ENCODE measurements around the gene AQP5. TPM values are rescaled to one million over a fixed set of nuclear protein-coding genes. Genes with fewer than 3 reads are reported as not detected.
A peak's percentile ranks its signal among the peaks of the same experiment; 100 is the strongest.

AQP5 gene
- total and polyA plus RNA-seq, 8 donors: 2.9 to 54.3 (median 8.6) TPM; not detected in 2

DNA sequence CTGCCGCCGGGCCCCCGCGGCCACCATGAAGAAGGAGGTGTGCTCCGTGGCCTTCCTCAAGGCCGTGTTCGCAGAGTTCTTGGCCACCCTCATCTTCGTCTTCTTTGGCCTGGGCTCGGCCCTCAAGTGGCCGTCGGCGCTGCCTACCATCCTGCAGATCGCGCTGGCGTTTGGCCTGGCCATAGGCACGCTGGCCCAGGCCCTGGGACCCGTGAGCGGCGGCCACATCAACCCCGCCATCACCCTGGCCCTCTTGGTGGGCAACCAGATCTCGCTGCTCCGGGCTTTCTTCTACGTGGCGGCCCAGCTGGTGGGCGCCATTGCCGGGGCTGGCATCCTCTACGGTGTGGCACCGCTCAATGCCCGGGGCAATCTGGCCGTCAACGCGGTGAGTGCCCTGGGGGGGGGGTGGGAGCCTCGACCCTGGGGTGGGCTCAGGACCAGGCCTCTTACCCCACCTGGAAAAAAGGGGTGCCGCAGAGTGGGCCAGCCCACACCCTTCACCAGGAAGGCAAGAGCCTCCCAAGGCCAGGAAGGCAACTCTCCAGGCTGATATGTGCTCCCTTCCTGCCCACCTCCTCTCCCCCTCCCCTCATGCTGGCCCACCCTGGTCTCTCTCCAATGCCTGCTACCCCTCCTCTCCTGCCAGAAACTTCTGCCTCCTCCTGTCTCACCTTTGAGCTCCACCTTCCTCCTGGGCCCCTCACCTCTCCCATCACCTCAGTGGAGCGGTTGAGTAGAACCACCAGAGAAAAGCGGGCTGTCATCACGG, 507 bp downstream of the AQP5 start:
- Histone ChIP-seq H3K27me3 (peaks cover 0 to 68% (median 26%) of the 10 kb centered on the region in 3 donors), H3K36me3 (no peaks in the 10 kb centered on the region), H3K27ac (peak overlapping the region; percentile 44 to 82 (median 70)), H3K4me1 (peaks cover 26 to 56% (median 49%) of the 10 kb centered on the region in 4 donors), H3K4me3 (peak overlapping the region in 2 of 4 donors; percentile 18 to 24), H3K9me3 (no peaks in the 10 kb centered on the region)
- 46 to 83% (median 57%) methylated on average over 19 to 37 of the region's 37 CpGs for WGBS, 5 donors
- no peak for DNase-seq
- TF ChIP-seq EP300 (IDR thresholded peaks at IDR 0.05) (no peak), POLR2AphosphoS5 (IDR thresholded peaks at IDR 0.05) (no peak), POLR2A (IDR thresholded peaks at IDR 0.05) (no peak)
- TF ChIP-seq, protein P1, sequence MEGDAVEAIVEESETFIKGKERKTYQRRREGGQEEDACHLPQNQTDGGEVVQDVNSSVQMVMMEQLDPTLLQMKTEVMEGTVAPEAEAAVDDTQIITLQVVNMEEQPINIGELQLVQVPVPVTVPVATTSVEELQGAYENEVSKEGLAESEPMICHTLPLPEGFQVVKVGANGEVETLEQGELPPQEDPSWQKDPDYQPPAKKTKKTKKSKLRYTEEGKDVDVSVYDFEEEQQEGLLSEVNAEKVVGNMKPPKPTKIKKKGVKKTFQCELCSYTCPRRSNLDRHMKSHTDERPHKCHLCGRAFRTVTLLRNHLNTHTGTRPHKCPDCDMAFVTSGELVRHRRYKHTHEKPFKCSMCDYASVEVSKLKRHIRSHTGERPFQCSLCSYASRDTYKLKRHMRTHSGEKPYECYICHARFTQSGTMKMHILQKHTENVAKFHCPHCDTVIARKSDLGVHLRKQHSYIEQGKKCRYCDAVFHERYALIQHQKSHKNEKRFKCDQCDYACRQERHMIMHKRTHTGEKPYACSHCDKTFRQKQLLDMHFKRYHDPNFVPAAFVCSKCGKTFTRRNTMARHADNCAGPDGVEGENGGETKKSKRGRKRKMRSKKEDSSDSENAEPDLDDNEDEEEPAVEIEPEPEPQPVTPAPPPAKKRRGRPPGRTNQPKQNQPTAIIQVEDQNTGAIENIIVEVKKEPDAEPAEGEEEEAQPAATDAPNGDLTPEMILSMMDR (IDR thresholded peaks at IDR 0.05): no peak
- intact Hi-C loops (cut with DNase I; ENCODE audit: low total_unique reads): no loop called here

- no peak for TF ChIP-seq EP300 (IDR thresholded peaks at IDR 0.05)
- peak in 2 of 3 donors; percentile 63 to 80 for TF ChIP-seq POLR2AphosphoS5 (IDR thresholded peaks at IDR 0.05)
- peaks cover 0 to 66% (median 26%) of the 10 kb centered on the region in 3 donors for H3K27me3 ChIP-seq
- DNase-seq: peak; percentile 88 to 95
- H3K27ac ChIP-seq: peak overlapping the region; percentile 44 to 82 (median 70)
- peaks cover 33 to 65% (median 57%) of the 10 kb centered on the region in 4 donors for H3K4me1 ChIP-seq
- intact Hi-C loops (cut with DNase I; ENCODE audit: low total_unique reads): no loop called here
- no peaks in the 10 kb centered on the region for H3K9me3 ChIP-seq
- H3K4me3 ChIP-seq: peak overlapping the region in 2 of 4 donors; percentile 18 to 24
- no peaks in the 10 kb centered on the region for H3K36me3 ChIP-seq
- WGBS, 5 donors: 31 to 50% (median 40%) methylated on average over 14 to 21 of the region's 21 CpGs
Observed at GRCh38 chr12:49962861-49963765, 1.4 kb downstream of the AQP5 start.

DNA sequence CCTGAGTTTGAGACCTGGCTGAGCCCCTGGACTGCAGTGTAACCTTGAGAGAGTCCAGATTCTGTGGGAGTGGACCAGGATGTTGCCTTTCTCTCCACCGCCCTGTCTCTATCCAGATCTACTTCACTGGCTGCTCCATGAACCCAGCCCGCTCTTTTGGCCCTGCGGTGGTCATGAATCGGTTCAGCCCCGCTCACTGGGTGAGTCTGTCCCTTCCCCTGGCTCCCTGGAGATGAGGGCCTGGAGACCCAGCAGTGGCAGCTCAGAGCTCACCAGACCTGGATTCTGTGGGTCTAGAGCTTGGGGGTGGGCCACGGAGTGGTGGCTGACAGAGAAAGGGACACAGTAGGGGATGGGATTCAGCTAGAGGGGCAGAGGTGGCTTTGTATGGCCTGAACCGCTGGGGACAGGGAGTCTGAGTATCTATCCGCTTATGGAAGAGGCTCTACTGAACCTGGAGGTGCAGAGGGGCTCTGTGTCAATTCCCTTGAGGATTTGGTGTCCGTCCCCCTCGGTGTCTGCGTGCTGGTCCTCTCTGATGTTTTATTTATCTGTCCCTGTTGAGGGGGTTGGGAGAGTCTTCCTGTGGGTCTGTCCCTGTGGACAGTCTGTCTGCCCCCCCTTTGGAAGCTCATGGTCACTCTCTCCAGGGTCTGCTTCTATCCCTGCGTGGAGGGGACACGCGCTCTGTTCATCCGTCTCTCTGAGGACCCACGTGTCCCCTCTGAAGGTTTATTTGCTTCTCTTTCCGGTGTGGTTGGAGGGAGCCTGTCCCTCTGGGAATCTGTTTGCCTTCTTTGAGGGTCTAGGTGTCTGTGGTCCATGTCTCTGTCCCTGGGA, 2.5 kb downstream of the AQP5 start:
- peak overlapping the region in 4 of 5 donors; percentile 1 to 70 (median 38) for H3K27ac ChIP-seq
- H3K9me3 ChIP-seq: no peaks in the 10 kb centered on the region
- peaks cover 31 to 69% (median 57%) of the 10 kb centered on the region in 4 donors for H3K4me1 ChIP-seq
- no peak for DNase-seq
- intact Hi-C loops (cut with DNase I; ENCODE audit: low total_unique reads): no loop called here
- no peaks in the 10 kb centered on the region for H3K36me3 ChIP-seq
- TF ChIP-seq, protein P1 (IDR thresholded peaks at IDR 0.05): no peak
- TF ChIP-seq POLR2AphosphoS5 (IDR thresholded peaks at IDR 0.05) (no peak), EP300 (IDR thresholded peaks at IDR 0.05) (no peak), POLR2A (IDR thresholded peaks at IDR 0.05) (no peak)
- peak overlapping the region in 1 of 4 donors; percentile 23 for H3K4me3 ChIP-seq
- H3K27me3 ChIP-seq: peaks cover 0 to 66% (median 26%) of the 10 kb centered on the region in 3 donors
- 69 to 84% (median 78%) methylated on average over 15 to 17 of the region's 17 CpGs for whole genome bisulfite sequencing, 5 donors

DNA sequence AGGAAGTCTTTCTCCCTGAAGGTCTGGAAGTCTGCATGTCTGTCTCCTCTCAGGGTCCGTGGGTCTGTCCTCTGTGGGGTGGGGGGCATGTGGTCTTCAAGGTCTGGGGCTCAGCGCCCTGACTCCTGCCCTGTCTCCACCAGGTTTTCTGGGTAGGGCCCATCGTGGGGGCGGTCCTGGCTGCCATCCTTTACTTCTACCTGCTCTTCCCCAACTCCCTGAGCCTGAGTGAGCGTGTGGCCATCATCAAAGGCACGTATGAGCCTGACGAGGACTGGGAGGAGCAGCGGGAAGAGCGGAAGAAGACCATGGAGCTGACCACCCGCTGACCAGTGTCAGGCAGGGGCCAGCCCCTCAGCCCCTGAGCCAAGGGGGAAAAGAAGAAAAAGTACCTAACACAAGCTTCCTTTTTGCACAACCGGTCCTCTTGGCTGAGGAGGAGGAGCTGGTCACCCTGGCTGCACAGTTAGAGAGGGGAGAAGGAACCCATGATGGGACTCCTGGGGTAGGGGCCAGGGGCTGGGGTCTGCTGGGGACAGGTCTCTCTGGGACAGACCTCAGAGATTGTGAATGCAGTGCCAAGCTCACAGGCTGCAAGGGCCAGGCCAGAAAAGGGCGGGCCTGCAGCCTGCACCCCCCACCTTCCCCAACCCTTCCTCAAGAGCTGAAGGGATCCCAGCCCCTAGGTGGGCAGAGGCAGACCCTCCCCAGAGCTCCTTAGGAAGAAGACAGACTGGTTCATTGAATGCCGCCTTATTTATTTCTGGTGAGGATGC, 3.4 kb downstream of the AQP5 start:
- no peak overlapping the region for H3K27ac ChIP-seq
- intact Hi-C loops (cut with DNase I; ENCODE audit: low total_unique reads): loop anchor here (5.0 kb wide), 2 partner anchors 92 to 107 kb away; partner anchors contain the start of gene ASIC1
- H3K9me3 ChIP-seq: no peaks in the 10 kb centered on the region
- no peaks in the 10 kb centered on the region for H3K36me3 ChIP-seq
- peaks cover 23 to 61% (median 50%) of the 10 kb centered on the region in 4 donors for H3K4me1 ChIP-seq
- no peak for DNase-seq
- WGBS, 5 donors: 59 to 71% (median 64%) methylated on average over 11 to 13 of the region's 13 CpGs
- H3K27me3 ChIP-seq: peaks cover 0 to 66% (median 18%) of the 10 kb centered on the region in 3 donors
- TF ChIP-seq POLR2A (IDR thresholded peaks at IDR 0.05) (no peak), EP300 (IDR thresholded peaks at IDR 0.05) (no peak), POLR2AphosphoS5 (IDR thresholded peaks at IDR 0.05) (no peak)
- TF ChIP-seq, protein P1 (IDR thresholded peaks at IDR 0.05): no peak
- H3K4me3 ChIP-seq: no peak overlapping the region
